Chondrocyte (in vitro differentiated cells): ENCODE results near the gene WDR45B. TPM values are rescaled to one million over a fixed set of nuclear protein-coding genes. Genes with fewer than 3 reads are reported as not detected.

Experiments
- DNase-seq: peaks from one replicate; pipeline ENCODE4 v3.0.0; 2021; ENCODE audit warnings: mixed read lengths, low spot score
- H3K27ac Mint-ChIP-seq: one replicate; pipeline ENCODE4 v1.8.0; 2021; ENCODE audit warnings: mild to moderate bottlenecking, moderate library complexity, mixed read lengths; ENCODE audit not compliant: unreplicated experiment
- H3K27me3 Mint-ChIP-seq: 2 replicates; pipeline ENCODE4 v1.8.0; 2021; ENCODE audit warnings: low read depth, mixed read lengths
- H3K36me3 Mint-ChIP-seq: 2 replicates; pipeline ENCODE4 v1.8.0; 2021; ENCODE audit warnings: low read depth, mixed read lengths
- H3K4me1 Mint-ChIP-seq: 2 replicates; pipeline ENCODE4 v1.8.0; 2021; ENCODE audit warnings: low read depth, mild to moderate bottlenecking, mixed read lengths
- H3K4me3 Mint-ChIP-seq: one replicate; pipeline ENCODE4 v1.8.0; 2021; ENCODE audit warnings: mild to moderate bottlenecking, moderate library complexity, mixed read lengths; ENCODE audit not compliant: unreplicated experiment
- H3K9me3 Mint-ChIP-seq: 2 replicates; pipeline ENCODE4 v1.8.0; 2021; ENCODE audit warnings: low read depth, mixed read lengths
- total RNA-seq: library from RNA; stranded (reverse); gene quantifications from 3 replicates; pipeline ENCODE4 v1.2.1, GENCODE V29; 2021
- TF ChIP-seq, protein P1 (sequence below): fragments of 200-600 bp; sonication (generic); IDR thresholded peaks from 2 replicates; pipeline ENCODE4 v1.5.0; 2021; ENCODE audit warnings: antibody characterized with exemption, mild to moderate bottlenecking, moderate library complexity

The WDR45B gene
- total RNA-seq, 1 donor from 2014 or later: 67.8 TPM

DNA sequence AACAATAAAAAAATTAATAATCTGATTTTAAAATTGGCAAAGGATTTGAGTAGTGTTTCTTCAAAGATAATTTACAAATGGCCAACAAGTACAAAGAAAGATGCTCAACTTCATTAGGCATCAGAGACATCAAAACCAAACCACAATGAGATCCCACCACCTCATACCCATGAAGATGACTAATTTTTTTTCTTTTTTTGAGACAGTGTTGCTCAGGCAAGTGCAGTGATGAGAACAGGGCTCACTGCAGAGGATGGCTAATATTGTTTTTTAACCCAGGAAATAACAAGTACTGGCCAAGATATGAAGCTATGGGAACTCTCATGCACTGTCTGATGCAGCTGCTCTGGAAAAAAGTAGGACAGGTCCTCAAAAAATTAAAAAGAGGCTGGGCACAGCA, 14.9 kb downstream of the WDR45B start:
- TF ChIP-seq, protein P1, sequence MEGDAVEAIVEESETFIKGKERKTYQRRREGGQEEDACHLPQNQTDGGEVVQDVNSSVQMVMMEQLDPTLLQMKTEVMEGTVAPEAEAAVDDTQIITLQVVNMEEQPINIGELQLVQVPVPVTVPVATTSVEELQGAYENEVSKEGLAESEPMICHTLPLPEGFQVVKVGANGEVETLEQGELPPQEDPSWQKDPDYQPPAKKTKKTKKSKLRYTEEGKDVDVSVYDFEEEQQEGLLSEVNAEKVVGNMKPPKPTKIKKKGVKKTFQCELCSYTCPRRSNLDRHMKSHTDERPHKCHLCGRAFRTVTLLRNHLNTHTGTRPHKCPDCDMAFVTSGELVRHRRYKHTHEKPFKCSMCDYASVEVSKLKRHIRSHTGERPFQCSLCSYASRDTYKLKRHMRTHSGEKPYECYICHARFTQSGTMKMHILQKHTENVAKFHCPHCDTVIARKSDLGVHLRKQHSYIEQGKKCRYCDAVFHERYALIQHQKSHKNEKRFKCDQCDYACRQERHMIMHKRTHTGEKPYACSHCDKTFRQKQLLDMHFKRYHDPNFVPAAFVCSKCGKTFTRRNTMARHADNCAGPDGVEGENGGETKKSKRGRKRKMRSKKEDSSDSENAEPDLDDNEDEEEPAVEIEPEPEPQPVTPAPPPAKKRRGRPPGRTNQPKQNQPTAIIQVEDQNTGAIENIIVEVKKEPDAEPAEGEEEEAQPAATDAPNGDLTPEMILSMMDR: no peak
- Mint-ChIP-seq H3K36me3 (peaks cover 15% of the 10 kb centered on the region), H3K27ac (no peak overlapping the region), H3K27me3 (no peaks in the 10 kb centered on the region), H3K4me3 (no peak overlapping the region), H3K9me3 (no peaks in the 10 kb centered on the region), H3K4me1 (peaks cover 2% of the 10 kb centered on the region)
- DNase-seq: no peak

GRCh38 chr17:82632451-82632850, 15.8 kb downstream of the WDR45B start:
- H3K27ac Mint-ChIP-seq: no peak overlapping the region
- peaks cover 19% of the 10 kb centered on the region for H3K36me3 Mint-ChIP-seq
- TF ChIP-seq, protein P1: no peak

GRCh38 chr17:82631544-82631943, 16.7 kb downstream of the WDR45B start:
- Mint-ChIP-seq H3K36me3 (peaks cover 23% of the 10 kb centered on the region), H3K27ac (no peak overlapping the region), H3K9me3 (no peaks in the 10 kb centered on the region), H3K27me3 (no peaks in the 10 kb centered on the region), H3K4me1 (no peaks in the 10 kb centered on the region), H3K4me3 (no peak overlapping the region)
- no peak for DNase-seq
- TF ChIP-seq, protein P1: no peak

More at GRCh38 chr17:82632451-82632850, 15.8 kb downstream of the WDR45B start:
- H3K4me1 Mint-ChIP-seq: no peaks in the 10 kb centered on the region
- no peaks in the 10 kb centered on the region for H3K9me3 Mint-ChIP-seq
- H3K4me3 Mint-ChIP-seq: no peak overlapping the region
- H3K27me3 Mint-ChIP-seq: no peaks in the 10 kb centered on the region
- no peak for DNase-seq

DNA sequence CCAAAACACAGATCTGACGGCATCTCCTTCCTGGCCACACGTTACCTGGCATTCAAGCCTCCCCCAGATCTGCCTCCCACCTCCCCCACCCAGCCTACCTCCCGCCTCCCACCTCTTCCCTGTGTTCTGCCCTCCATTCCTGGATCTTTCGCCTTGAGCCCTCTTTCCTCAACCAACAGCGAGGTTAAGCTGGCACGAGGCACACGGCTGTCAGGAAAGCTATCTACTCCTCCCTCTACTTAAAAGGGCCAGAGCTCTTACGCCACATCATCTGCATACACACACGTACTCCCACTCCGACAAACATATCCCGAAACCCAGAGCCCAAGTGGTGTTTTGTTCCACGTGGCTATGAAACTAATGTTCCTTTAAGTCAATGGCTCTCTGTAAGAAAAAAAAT, 18.0 kb downstream of the WDR45B start:
- Mint-ChIP-seq H3K27ac (no peak overlapping the region), H3K4me3 (no peak overlapping the region)
- TF ChIP-seq, protein P1: no peak

GRCh38 chr17:82629748-82630147, 18.5 kb downstream of the WDR45B start:
- H3K4me1 Mint-ChIP-seq: no peaks in the 10 kb centered on the region
- H3K9me3 Mint-ChIP-seq: no peaks in the 10 kb centered on the region
- peak overlapping the region; percentile 51 for H3K27ac Mint-ChIP-seq
- DNase-seq: peak; percentile 35
- no peaks in the 10 kb centered on the region for H3K27me3 Mint-ChIP-seq
- H3K36me3 Mint-ChIP-seq: peaks cover 28% of the 10 kb centered on the region
- TF ChIP-seq, protein P1: no peak
- H3K4me3 Mint-ChIP-seq: no peak overlapping the region

More for the DNA sequence above, 18.0 kb downstream of the WDR45B start:
- Mint-ChIP-seq H3K36me3 (peaks cover 27% of the 10 kb centered on the region), H3K27me3 (no peaks in the 10 kb centered on the region), H3K4me1 (no peaks in the 10 kb centered on the region), H3K9me3 (no peaks in the 10 kb centered on the region)
- DNase-seq: peak; percentile 24
